ENCODE results near the gene SF3B1. TPM values are rescaled to one million over a fixed set of nuclear protein-coding genes. Genes with fewer than 3 reads are reported as not detected.
"Not testable (repeated sequence)": the region's sequence is repeated elsewhere in the genome, so short reads cannot be mapped to it uniquely, and the experiment has no call there.

SF3B1 gene
- total RNA-seq, 1 donor from 2014 or later = 143 TPM

- intact Hi-C loops (cut with micrococcal nuclease) = loop anchor here (5.0 to 10.0 kb wide), 3 partner anchors 183 to 366 kb away; no protein-coding TSS in a partner anchor
- DNase-seq = no peak
- no peaks in the 10 kb centered on the region for H3K4me1 ChIP-seq
- no peak for TF ChIP-seq CTCF (IDR thresholded peaks at IDR 0.05; ENCODE audit: borderline replicate concordance)
- H3K9me3 ChIP-seq (replicated peaks) = no peaks in the 10 kb centered on the region
- H3K27me3 ChIP-seq (ENCODE audit: low read depth) = no peaks in the 10 kb centered on the region
- H3K36me3 ChIP-seq = no peaks in the 10 kb centered on the region
- no peak overlapping the region for H3K4me3 ChIP-seq
- no peak overlapping the region for H3K27ac ChIP-seq (replicated peaks)
These were observed 56.7 kb downstream of the SF3B1 start for GRCh38 chr2:197378086-197378485.

- H3K27ac ChIP-seq (replicated peaks) = no peak overlapping the region
- intact Hi-C loops (cut with micrococcal nuclease) = loop anchor here (5.0 to 10.0 kb wide), 3 partner anchors 183 to 365 kb away; no protein-coding TSS in a partner anchor
- H3K4me1 ChIP-seq = no peaks in the 10 kb centered on the region
- no peak for TF ChIP-seq CTCF (IDR thresholded peaks at IDR 0.05; ENCODE audit: borderline replicate concordance)
- no peaks in the 10 kb centered on the region for H3K36me3 ChIP-seq
- no peaks in the 10 kb centered on the region for H3K27me3 ChIP-seq (ENCODE audit: low read depth)
- no peaks in the 10 kb centered on the region for H3K9me3 ChIP-seq (replicated peaks)
- no peak overlapping the region for H3K4me3 ChIP-seq
- no peak for DNase-seq
These were observed 57.2 kb downstream of the SF3B1 start for GRCh38 chr2:197377670-197378069.

- no peak for TF ChIP-seq CTCF (IDR thresholded peaks at IDR 0.05; ENCODE audit: borderline replicate concordance)
- no peaks in the 10 kb centered on the region for H3K36me3 ChIP-seq
- DNase-seq = no peak
- no peaks in the 10 kb centered on the region for H3K27me3 ChIP-seq (ENCODE audit: low read depth)
- intact Hi-C loops (cut with micrococcal nuclease) = loop anchor here (10.0 kb wide), 1 partner anchor 178 kb away; no protein-coding TSS in a partner anchor
- H3K27ac ChIP-seq (replicated peaks) = no peak overlapping the region
- H3K4me3 ChIP-seq = no peak overlapping the region
- peaks cover 6% of the 10 kb centered on the region for H3K4me1 ChIP-seq
- no peaks in the 10 kb centered on the region for H3K9me3 ChIP-seq (replicated peaks)
These were observed 62.2 kb downstream of the SF3B1 start for GRCh38 chr2:197372592-197372991.

- H3K27ac ChIP-seq (replicated peaks); H3K9me3 ChIP-seq (replicated peaks); H3K36me3 ChIP-seq; DNase-seq; H3K4me1 ChIP-seq; H3K27me3 ChIP-seq (ENCODE audit: low read depth); H3K4me3 ChIP-seq: not testable (repeated sequence)
- intact Hi-C loops (cut with micrococcal nuclease) = loop anchor here (10.0 kb wide), 1 partner anchor 176 kb away; no protein-coding TSS in a partner anchor
These were observed 64.2 kb downstream of the SF3B1 start for GRCh38 chr2:197370664-197371063.

- DNase-seq = no peak
- Histone ChIP-seq H3K4me3 (no peak overlapping the region), H3K36me3 (no peaks in the 10 kb centered on the region), H3K9me3 (replicated peaks) (no peaks in the 10 kb centered on the region), H3K27ac (replicated peaks) (no peak overlapping the region), H3K27me3 (ENCODE audit: low read depth) (no peaks in the 10 kb centered on the region), H3K4me1 (peaks cover 6% of the 10 kb centered on the region)
- TF ChIP-seq CTCF (IDR thresholded peaks at IDR 0.05; ENCODE audit: borderline replicate concordance) = no peak
- intact Hi-C loops (cut with micrococcal nuclease) = loop anchor here (10.0 kb wide), 1 partner anchor 175 kb away; no protein-coding TSS in a partner anchor
These were observed 64.9 kb downstream of the SF3B1 start for GRCh38 chr2:197369933-197370320.

- H3K9me3 ChIP-seq (replicated peaks) = no peaks in the 10 kb centered on the region
- H3K27ac ChIP-seq (replicated peaks) = no peak overlapping the region
- no peaks in the 10 kb centered on the region for H3K27me3 ChIP-seq (ENCODE audit: low read depth)
- no peaks in the 10 kb centered on the region for H3K36me3 ChIP-seq
- H3K4me3 ChIP-seq = no peak overlapping the region
- intact Hi-C loops (cut with micrococcal nuclease) = no loop called here
- TF ChIP-seq CTCF (IDR thresholded peaks at IDR 0.05; ENCODE audit: borderline replicate concordance) = no peak
- DNase-seq = no peak
- peaks cover 6% of the 10 kb centered on the region for H3K4me1 ChIP-seq
These were observed 65.4 kb downstream of the SF3B1 start for GRCh38 chr2:197369228-197369932.

Measured in left ventricle myocardium inferior (tissue), 1 donor.